GM12878 (cell line): ENCODE measurements around the gene SPATA24. TPM values are rescaled to one million over a fixed set of nuclear protein-coding genes. Genes with fewer than 3 reads are reported as not detected.

ENCODE experiments used
- ATAC-seq: fragments of 200-7000 bp; cut with Tn5 transposase; 3 replicates; pipeline ENCODE4 v1.9.1; 2020; ENCODE audit warnings: mild to moderate bottlenecking, moderate library complexity
- BruUV-seq: library from RNA; stranded (reverse); fragments of 400-500 nt; replicated peaks from 2 replicates; lab custom pipeline; 2021; lab: Mats Ljungman, UMichigan
- CTCF ChIA-PET: fragments of 300-600 bp; sonication (Branson Sonifier 250); formaldehyde crosslinking; extraction: SDS; loops from one replicate; lab custom pipeline; 2021; ENCODE audit warnings: inconsistent platforms; lab: Yijun Ruan, JAX
- POLR2A ChIA-PET: fragments of 350-600 bp; formaldehyde crosslinking; extraction: SDS; loops from one replicate; lab custom pipeline; 2021; ENCODE audit warnings: inconsistent platforms; lab: Charles Lee
- RAD21 ChIA-PET: fragments of 300-600 bp; sonication (Branson Sonifier 250); formaldehyde crosslinking; loops from one replicate; lab custom pipeline; 2023; ENCODE audit warnings: antibody characterized with exemption; ENCODE audit not compliant: unreplicated experiment; lab: Charles Lee
- SMC1A ChIA-PET: fragments of 300-600 bp; sonication (Branson Sonifier 250); formaldehyde crosslinking; loops from one replicate; lab custom pipeline; 2023; ENCODE audit not compliant: unreplicated experiment, uncharacterized antibody; lab: Charles Lee
- DNase-seq: peaks from one replicate; pipeline ENCODE4 v3.0.0-alpha.2; 2011; ENCODE audit warnings: low read depth, low spot score
- FAIRE-seq: peaks from 3 replicates; lab custom pipeline; 2011; peaks lifted over from hg19 to GRCh38; lab: Jason Lieb, UNC
- H2AFZ ChIP-seq: 2 replicates; pipeline ENCODE4 v1.6.0; 2011; ENCODE audit warnings: low read depth, low read length, control low read depth; ENCODE audit not compliant: control insufficient read depth
- H3K27ac ChIP-seq: 2 replicates; pipeline ENCODE4 v1.5.1; 2011; ENCODE audit warnings: control low read depth; ENCODE audit not compliant: control insufficient read depth, insufficient read depth
- H3K27me3 ChIP-seq, 2 experiments: replicated peaks in 1 of 2; 2 replicates each; pipeline versions ENCODE4 v1.6.0 to v1.6.1; 2011; ENCODE audit warnings: low read length in 1 of 2; ENCODE audit not compliant: control insufficient read depth in 2 of 2, insufficient read depth in 2 of 2
- H3K36me3 ChIP-seq, 2 experiments: 2 replicates each; pipeline ENCODE4 v1.5.1; 2011; ENCODE audit warnings: low read length in 1 of 2; ENCODE audit not compliant: control insufficient read depth in 2 of 2, insufficient read depth in 2 of 2
- H3K4me1 ChIP-seq: 2 replicates; pipeline ENCODE4 v1.6.1; 2011; ENCODE audit warnings: mild to moderate bottlenecking, low read length, moderate library complexity, mixed read lengths; ENCODE audit not compliant: control insufficient read depth, insufficient read depth
- H3K4me2 ChIP-seq: 2 replicates; pipeline ENCODE4 v1.6.0; 2011; ENCODE audit warnings: control low read depth; ENCODE audit not compliant: control insufficient read depth, insufficient read depth
- H3K4me3 ChIP-seq: fragments of 200-600 bp; sonication (generic); 2 replicates; pipeline ENCODE4 v1.5.1; 2016
- H3K79me2 ChIP-seq: 2 replicates; pipeline ENCODE4 v1.6.0; 2011; ENCODE audit warnings: low read length; ENCODE audit not compliant: control insufficient read depth, insufficient read depth
- H3K9ac ChIP-seq: 2 replicates; pipeline ENCODE4 v1.8.0; 2011; ENCODE audit warnings: low read length, control low read depth, mixed read lengths; ENCODE audit not compliant: control insufficient read depth, insufficient read depth
- H3K9me3 ChIP-seq: replicated peaks from 3 replicates; pipeline ENCODE4 v1.5.1; 2011; ENCODE audit warnings: mild to moderate bottlenecking, low read length; ENCODE audit not compliant: control insufficient read depth, insufficient read depth
- H4K20me1 ChIP-seq: 2 replicates; pipeline ENCODE4 v1.6.0; 2011; ENCODE audit not compliant: control insufficient read depth, insufficient read depth
- IKZF1 ChIP-seq: fragments of 450-650 bp; conservative IDR thresholded peaks from 2 replicates; pipeline ENCODE4 v1.6.1; 2017; ENCODE audit warnings: antibody characterized with exemption, mild to moderate bottlenecking
- IKZF2 ChIP-seq, 2 experiments: fragments of 450-650 bp; IDR thresholded peaks; 2 replicates each; pipeline ENCODE4 v1.6.1; 2017; ENCODE audit warnings: mild to moderate bottlenecking in 2 of 2, moderate library complexity in 2 of 2
- NFYB ChIP-seq: IDR thresholded peaks from 2 replicates; pipeline ENCODE4 v1.6.1; 2011; ENCODE audit warnings: low read depth, mild to moderate bottlenecking, low read length, improper control_type of control experiment, moderate library complexity; ENCODE audit not compliant: insufficient read depth
- WGBS: methylation state at CpG from one replicate; pipeline ENCODE4 v1.1.6; 2016; ENCODE audit warnings: low lambda C conversion rate; ENCODE audit not compliant: insufficient replicate concordance, insufficient coverage; ENCODE audit errors: missing lambda C conversion rate; 5-methylcytosine and 5-hydroxymethylcytosine counted together
- in situ Hi-C: fragments of 300-500 bp; cut with MboI; formaldehyde crosslinking; loops from 9 replicates; pipeline ENCODE4 v1.14.3; 2018; ENCODE audit warnings: mixed read lengths
- intact Hi-C: fragments of 100-400 bp; cut with micrococcal nuclease; formaldehyde crosslinking; loops from one replicate; pipeline ENCODE4 v1.14.2; 2022; ENCODE audit not compliant: unreplicated experiment
- polyA plus RNA-seq, 11 experiments: library from polyadenylated mRNA; depleted of rRNA in 4 of 11; unstranded in 6 of 11; stranded (reverse) in 5 of 11; fragments of >200 nt; fragmentation: Nextera tagmentation in 4 of 11; fragmentation: Illumina TruSeq in 1 of 11; extraction: Ambion mirVana in 4 of 11; extraction: Trizol in 1 of 11; gene quantifications; 1 replicate in 1 of 11; 2 replicates in 10 of 11; pipeline versions ENCODE4 v1.2.1 to v1.2.3, GENCODE V29; 2011 to 2016; ENCODE audit warnings: inconsistent platforms in 2 of 11, missing spikeins in 2 of 11, low read depth in 1 of 11
- total RNA-seq, 4 experiments: library from RNA; depleted of rRNA in 3 of 4; stranded (reverse); fragments of >200 nt in 3 of 4; fragmentation: Illumina TruSeq in 1 of 4; extraction: Trizol in 1 of 4; gene quantifications; 2 replicates each; pipeline versions ENCODE4 v1.2.1 to v1.2.3, GENCODE V29; 2013 to 2021
- TF ChIP-seq, protein P1 (sequence below): fragments of 450-650 bp; IDR thresholded peaks from 2 replicates; pipeline ENCODE4 v1.6.1; 2017; ENCODE audit warnings: low read depth, mild to moderate bottlenecking, moderate library complexity
- TF ChIP-seq, protein P2 (sequence below): fragments of 450-650 bp; formaldehyde crosslinking; IDR thresholded peaks from 2 replicates; pipeline ENCODE4 v1.4.0; 2022; ENCODE audit warnings: mild to moderate bottlenecking, moderate library complexity

SPATA24 gene
- total and polyA plus RNA-seq, 10 of the 15 experiments (the other 5 are each of a cell fraction or from before 2014, with no cell fraction given): 4.1 to 9.8 (median 7.3) TPM

GRCh38 chr5:139413963-139414362, 10.1 kb upstream of the SPATA24 start:
- no peak for DNase-seq
- Histone ChIP-seq H3K9ac (no peak overlapping the region), H3K27ac (peak overlapping the region; percentile 51), H3K36me3 (no peaks in the 10 kb centered on the region; a peak in 1 of 4 replicates), H4K20me1 (no peaks in the 10 kb centered on the region), H3K27me3 (no peaks in the 10 kb centered on the region), H3K4me1 (peaks cover 21% of the 10 kb centered on the region), H3K79me2 (no peaks in the 10 kb centered on the region), H3K4me3 (no peak overlapping the region)
- ChIA-PET RAD21 (interaction anchor here (0.5 to 3.6 kb wide), 7 partner anchors 10 to 1105 kb away, joined by 3 to 19 read pairs (median 4); partner anchors contain the start of genes DNAJC18 and SPATA24), CTCF (interaction anchor here (0.6 to 3.8 kb wide), 9 partner anchors 9 to 161 kb away, joined by 3 to 24 read pairs (median 3); partner anchors contain the start of genes DNAJC18, MZB1 and SPATA24), SMC1A (interaction anchor here (0.8 to 3.2 kb wide), 12 partner anchors 7 to 163 kb away, joined by 3 to 19 read pairs (median 4); partner anchors contain the start of genes DNAJC18 and SPATA24)
- ATAC-seq: peak; percentile 88
- peak; percentile 57 for FAIRE-seq
- no TSS peak for BruUV-seq
- WGBS: 35% methylated on average over 6 of the region's 6 CpGs
- intact Hi-C loops: no loop called here
- in situ Hi-C loops: no loop called here
- TF ChIP-seq IKZF2 (IDR thresholded peaks at IDR 0.05) (peak; percentile 23 to 38; a peak in 2 of 4 replicates), NFYB (no peak), IKZF1 (peak; percentile 29; the same call in 1 of the 2 replicates)
- TF ChIP-seq, protein P1, sequence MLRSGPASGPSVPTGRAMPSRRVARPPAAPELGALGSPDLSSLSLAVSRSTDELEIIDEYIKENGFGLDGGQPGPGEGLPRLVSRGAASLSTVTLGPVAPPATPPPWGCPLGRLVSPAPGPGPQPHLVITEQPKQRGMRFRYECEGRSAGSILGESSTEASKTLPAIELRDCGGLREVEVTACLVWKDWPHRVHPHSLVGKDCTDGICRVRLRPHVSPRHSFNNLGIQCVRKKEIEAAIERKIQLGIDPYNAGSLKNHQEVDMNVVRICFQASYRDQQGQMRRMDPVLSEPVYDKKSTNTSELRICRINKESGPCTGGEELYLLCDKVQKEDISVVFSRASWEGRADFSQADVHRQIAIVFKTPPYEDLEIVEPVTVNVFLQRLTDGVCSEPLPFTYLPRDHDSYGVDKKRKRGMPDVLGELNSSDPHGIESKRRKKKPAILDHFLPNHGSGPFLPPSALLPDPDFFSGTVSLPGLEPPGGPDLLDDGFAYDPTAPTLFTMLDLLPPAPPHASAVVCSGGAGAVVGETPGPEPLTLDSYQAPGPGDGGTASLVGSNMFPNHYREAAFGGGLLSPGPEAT: 0 out of 2 replicates have a peak, but pooled peaks have one; percentile 20
- TF ChIP-seq, protein P2, sequence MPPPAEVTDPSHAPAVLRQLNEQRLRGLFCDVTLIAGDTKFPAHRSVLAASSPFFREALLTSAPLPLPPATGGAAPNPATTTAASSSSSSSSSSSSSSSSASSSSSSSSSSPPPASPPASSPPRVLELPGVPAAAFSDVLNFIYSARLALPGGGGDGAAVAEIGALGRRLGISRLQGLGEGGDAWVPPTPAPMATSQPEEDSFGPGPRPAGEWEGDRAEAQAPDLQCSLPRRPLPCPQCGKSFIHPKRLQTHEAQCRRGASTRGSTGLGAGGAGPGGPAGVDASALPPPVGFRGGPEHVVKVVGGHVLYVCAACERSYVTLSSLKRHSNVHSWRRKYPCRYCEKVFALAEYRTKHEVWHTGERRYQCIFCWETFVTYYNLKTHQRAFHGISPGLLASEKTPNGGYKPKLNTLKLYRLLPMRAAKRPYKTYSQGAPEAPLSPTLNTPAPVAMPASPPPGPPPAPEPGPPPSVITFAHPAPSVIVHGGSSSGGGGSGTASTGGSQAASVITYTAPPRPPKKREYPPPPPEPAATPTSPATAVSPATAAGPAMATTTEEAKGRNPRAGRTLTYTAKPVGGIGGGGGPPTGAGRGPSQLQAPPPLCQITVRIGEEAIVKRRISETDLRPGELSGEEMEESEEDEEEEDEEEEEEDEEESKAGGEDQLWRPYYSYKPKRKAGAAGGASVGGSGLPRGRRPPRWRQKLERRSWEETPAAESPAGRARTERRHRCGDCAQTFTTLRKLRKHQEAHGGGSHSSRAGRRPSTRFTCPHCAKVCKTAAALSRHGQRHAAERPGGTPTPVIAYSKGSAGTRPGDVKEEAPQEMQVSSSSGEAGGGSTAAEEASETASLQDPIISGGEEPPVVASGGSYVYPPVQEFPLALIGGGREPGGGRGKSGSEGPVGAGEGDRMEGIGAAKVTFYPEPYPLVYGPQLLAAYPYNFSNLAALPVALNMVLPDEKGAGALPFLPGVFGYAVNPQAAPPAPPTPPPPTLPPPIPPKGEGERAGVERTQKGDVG: no peak
- TF ChIP-seq, all 136 proteins: peak for 3
- H2AFZ ChIP-seq: peak overlapping the region; percentile 27
- H3K4me2 ChIP-seq: peak overlapping the region; percentile 46
- POLR2A ChIA-PET: interaction anchor here (0.6 to 3.4 kb wide), 9 partner anchors 8 to 142 kb away, joined by 3 to 14 read pairs (median 3); partner anchors contain the start of gene DNAJC18
- H3K9me3 ChIP-seq: no peaks in the 10 kb centered on the region
